Measurements from ENCODE around the gene ZNF678. TPM values are rescaled to one million over a fixed set of nuclear protein-coding genes. Genes with fewer than 3 reads are reported as not detected.
"Not testable (repeated sequence)": the region's sequence is repeated elsewhere in the genome, so short reads cannot be mapped to it uniquely, and the experiment has no call there.

ZNF678 gene
- total and polyA plus RNA-seq, 9 of the 15 experiments (the other 6 are each of a cell fraction or from before 2014, with no cell fraction given), result 3.0 to 16.8 (median 8.0) TPM

GRCh38 chr1:227701631-227702030 is 138.3 kb downstream of the ZNF678 start:
- H3K4me3 ChIP-seq; H2AFZ ChIP-seq (ENCODE audit: low read depth, low read length); H3K27me3 ChIP-seq (ENCODE audit: control insufficient read depth in 2 of 2, insufficient read depth in 2 of 2, low read length in 2 of 2); CTCF ChIA-PET (ENCODE audit: low intra/inter-chr PET ratio); intact Hi-C loops (cut with micrococcal nuclease); H4K20me1 ChIP-seq (replicated peaks; ENCODE audit: control insufficient read depth, insufficient read depth, low read length); H3K4me2 ChIP-seq (ENCODE audit: insufficient read depth, low read length); H3K9me3 ChIP-seq (replicated peaks; ENCODE audit: control insufficient read depth, insufficient read depth, low read depth, low read length); FAIRE-seq; H3K36me3 ChIP-seq (ENCODE audit: control insufficient read depth, insufficient read depth, low read length); H3K9me1 ChIP-seq (ENCODE audit: control insufficient read depth, insufficient read depth, low read length); H3K27ac ChIP-seq (ENCODE audit: extremely low read depth, low read depth, low read length); H3K4me1 ChIP-seq (replicated peaks in 1 of 2; ENCODE audit: control insufficient read depth in 2 of 2, insufficient read depth in 2 of 2, low read length in 2 of 2); H3K9ac ChIP-seq (ENCODE audit: insufficient read depth in 1 of 2, low read depth in 2 of 2, low read length in 2 of 2); DNase-seq (ENCODE audit: extremely low read depth in 1 of 4, low spot score in 3 of 4); POLR2A ChIA-PET; BruUV-seq (replicated peaks); H3K79me2 ChIP-seq (ENCODE audit: control insufficient read depth, insufficient read depth, low read length); in situ Hi-C loops (cut with MboI); ATAC-seq: not testable (repeated sequence)
- peak; percentile 92 for TF ChIP-seq ZNF507 (tag; conservative IDR thresholded peaks at IDR 0.05)
- WGBS (ENCODE audit: insufficient coverage, low coverage, missing lambda C conversion rate), result 0% methylated on average over 1 of the region's 1 CpG

GRCh38 chr1:227707846-227708245 is 144.5 kb downstream of the ZNF678 start:
- Histone ChIP-seq H3K36me3 (ENCODE audit: control insufficient read depth, insufficient read depth, low read length) (no peaks in the 10 kb centered on the region), H3K4me1 (replicated peaks in 1 of 2; ENCODE audit: control insufficient read depth in 2 of 2, insufficient read depth in 2 of 2, low read length in 2 of 2) (no peaks in the 10 kb centered on the region; a peak in 1 of 5 replicates), H3K27ac (ENCODE audit: extremely low read depth, low read depth, low read length) (no peak overlapping the region), H4K20me1 (replicated peaks; ENCODE audit: control insufficient read depth, insufficient read depth, low read length) (no peaks in the 10 kb centered on the region), H3K27me3 (ENCODE audit: control insufficient read depth in 2 of 2, insufficient read depth in 2 of 2, low read length in 2 of 2) (peaks cover 0 to 2% of the 10 kb centered on the region in 2 experiments; a peak in 1 of 5 replicates), H2AFZ (ENCODE audit: low read depth, low read length) (no peak overlapping the region), H3K4me2 (ENCODE audit: insufficient read depth, low read length) (no peak overlapping the region), H3K9me3 (replicated peaks; ENCODE audit: control insufficient read depth, insufficient read depth, low read depth, low read length) (no peaks in the 10 kb centered on the region; the same call in 1 of the 2 replicates), H3K9ac (ENCODE audit: insufficient read depth in 1 of 2, low read depth in 2 of 2, low read length in 2 of 2) (no peak overlapping the region), H3K79me2 (ENCODE audit: control insufficient read depth, insufficient read depth, low read length) (no peaks in the 10 kb centered on the region), H3K4me3 (no peak overlapping the region), H3K9me1 (ENCODE audit: control insufficient read depth, insufficient read depth, low read length) (no peaks in the 10 kb centered on the region)
- WGBS (ENCODE audit: insufficient coverage, low coverage, missing lambda C conversion rate), result 0% methylated on average over 1 of the region's 1 CpG
- FAIRE-seq (no peak), ATAC-seq (no peak), DNase-seq (ENCODE audit: extremely low read depth in 1 of 4, low spot score in 3 of 4) (no peak)
- no TSS peak for BruUV-seq (replicated peaks)
- TF ChIP-seq NFATC3 (IDR thresholded peaks at IDR 0.05), result no peak
- no peak for TF ChIP-seq ARID4B (CRISPR knock-in tag; IDR thresholded peaks at IDR 0.05)
- TF ChIP-seq ZNF707 (CRISPR knock-in tag; conservative IDR thresholded peaks at IDR 0.05), result no peak
- no peak for TF ChIP-seq KAT7 (CRISPR knock-in tag; IDR thresholded peaks at IDR 0.05; ENCODE audit: borderline replicate concordance)
- CTCF ChIA-PET (ENCODE audit: low intra/inter-chr PET ratio), result no interaction called here
- intact Hi-C loops (cut with micrococcal nuclease) (no loop called here), in situ Hi-C loops (cut with MboI) (no loop called here)
- POLR2A ChIA-PET, result no interaction called here

All from K562 (cell line).